Measurements from ENCODE around the gene FHOD3.

DNA sequence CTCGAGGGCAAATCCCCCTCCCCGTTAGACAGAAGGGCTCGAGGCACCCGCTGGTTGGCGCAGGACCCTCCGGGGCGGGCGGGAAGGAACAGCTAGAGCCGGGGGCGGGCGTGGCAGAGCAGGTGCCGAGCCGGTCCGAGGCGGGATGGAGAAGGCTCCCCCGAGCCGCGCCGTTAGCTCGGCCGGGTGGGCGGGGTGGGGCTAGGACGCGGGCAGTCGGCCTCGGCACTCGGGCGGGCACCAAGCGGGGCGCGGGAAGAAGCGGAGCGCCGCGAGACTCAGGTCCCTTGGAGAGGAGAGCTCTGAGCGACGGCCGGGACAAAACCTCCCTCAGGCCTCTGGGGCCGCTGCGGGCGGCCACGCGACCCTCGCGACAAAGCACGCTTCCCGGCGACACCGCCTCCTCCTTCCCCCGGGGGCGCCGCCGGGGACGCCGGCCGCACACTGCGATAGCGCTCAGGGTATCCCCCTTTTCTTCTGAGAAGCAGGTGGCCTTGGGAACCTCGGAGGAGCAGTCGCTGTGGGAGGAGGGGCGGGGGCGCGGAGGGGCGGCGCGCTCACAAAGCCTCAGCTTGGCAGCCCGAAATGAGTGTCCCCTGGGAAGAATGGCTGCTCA, 721 bp downstream of the FHOD3 start:
- TF ChIP-seq POLR2A (IDR thresholded peaks at IDR 0.05) = no peak
- TF ChIP-seq EP300 (IDR thresholded peaks at IDR 0.05) = no peak
- TF ChIP-seq, protein P1, sequence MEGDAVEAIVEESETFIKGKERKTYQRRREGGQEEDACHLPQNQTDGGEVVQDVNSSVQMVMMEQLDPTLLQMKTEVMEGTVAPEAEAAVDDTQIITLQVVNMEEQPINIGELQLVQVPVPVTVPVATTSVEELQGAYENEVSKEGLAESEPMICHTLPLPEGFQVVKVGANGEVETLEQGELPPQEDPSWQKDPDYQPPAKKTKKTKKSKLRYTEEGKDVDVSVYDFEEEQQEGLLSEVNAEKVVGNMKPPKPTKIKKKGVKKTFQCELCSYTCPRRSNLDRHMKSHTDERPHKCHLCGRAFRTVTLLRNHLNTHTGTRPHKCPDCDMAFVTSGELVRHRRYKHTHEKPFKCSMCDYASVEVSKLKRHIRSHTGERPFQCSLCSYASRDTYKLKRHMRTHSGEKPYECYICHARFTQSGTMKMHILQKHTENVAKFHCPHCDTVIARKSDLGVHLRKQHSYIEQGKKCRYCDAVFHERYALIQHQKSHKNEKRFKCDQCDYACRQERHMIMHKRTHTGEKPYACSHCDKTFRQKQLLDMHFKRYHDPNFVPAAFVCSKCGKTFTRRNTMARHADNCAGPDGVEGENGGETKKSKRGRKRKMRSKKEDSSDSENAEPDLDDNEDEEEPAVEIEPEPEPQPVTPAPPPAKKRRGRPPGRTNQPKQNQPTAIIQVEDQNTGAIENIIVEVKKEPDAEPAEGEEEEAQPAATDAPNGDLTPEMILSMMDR (IDR thresholded peaks at IDR 0.05) = no peak
